Astrocyte of the cerebellum (primary cell): Measurements from ENCODE around the gene MFN2.
A peak's percentile ranks its signal among the peaks of the same experiment; 100 is the strongest.

Experiments
- DNase-seq: peaks from one replicate; pipeline ENCODE4 v3.0.0-alpha.2; 2011; ENCODE audit warnings: low read depth
- H3K4me3 ChIP-seq: 2 replicates; pipeline ENCODE4 v1.5.1; 2011; ENCODE audit warnings: mild to moderate bottlenecking, low read depth, low read length, moderate library complexity
- in situ Hi-C: cut with HindIII; loops from 2 replicates; pipeline ENCODE4 v1.10.0; 2017; ENCODE audit warnings: low sequenced_read_pairs
- TF ChIP-seq, protein P1 (sequence below): IDR thresholded peaks from 2 replicates; pipeline ENCODE4 v1.5.1; 2012; ENCODE audit warnings: low read length, low read depth, moderate library complexity, mild to moderate bottlenecking; ENCODE audit errors: missing control alignments

MFN2 gene

DNA sequence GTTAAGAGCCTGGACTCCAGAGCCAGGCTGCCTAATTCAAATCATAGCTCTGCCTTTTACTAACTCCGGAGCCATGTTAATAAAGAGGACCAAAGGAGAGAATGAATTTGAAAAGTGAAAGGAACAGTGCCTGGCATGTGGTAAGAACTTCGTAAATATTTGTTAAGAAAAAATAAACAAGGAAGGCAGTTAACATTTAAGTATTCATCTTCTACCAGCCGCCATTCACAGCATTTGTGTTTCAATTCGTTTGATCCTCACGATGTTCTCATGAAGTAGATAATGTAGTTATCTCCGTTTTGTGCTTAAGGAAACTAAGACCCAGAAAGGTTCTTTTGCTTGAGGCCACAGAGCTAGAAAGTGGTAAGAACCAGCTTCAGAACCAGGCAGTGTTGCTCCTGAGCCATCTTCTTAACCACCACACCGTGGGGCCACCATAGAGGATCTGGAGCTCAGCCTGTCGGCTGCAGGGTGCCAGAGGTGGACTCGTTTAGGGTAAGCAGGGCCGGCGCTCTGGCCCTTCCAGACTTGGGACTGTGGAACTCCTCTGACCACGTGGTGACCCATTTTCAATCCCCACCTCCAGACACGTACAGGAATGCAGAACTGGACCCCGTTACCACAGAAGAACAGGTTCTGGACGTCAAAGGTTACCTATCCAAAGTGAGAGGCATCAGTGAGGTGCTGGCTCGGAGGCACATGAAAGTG is 11.9 kb downstream of the MFN2 start:
- in situ Hi-C loops: no loop called here
- TF ChIP-seq, protein P1, sequence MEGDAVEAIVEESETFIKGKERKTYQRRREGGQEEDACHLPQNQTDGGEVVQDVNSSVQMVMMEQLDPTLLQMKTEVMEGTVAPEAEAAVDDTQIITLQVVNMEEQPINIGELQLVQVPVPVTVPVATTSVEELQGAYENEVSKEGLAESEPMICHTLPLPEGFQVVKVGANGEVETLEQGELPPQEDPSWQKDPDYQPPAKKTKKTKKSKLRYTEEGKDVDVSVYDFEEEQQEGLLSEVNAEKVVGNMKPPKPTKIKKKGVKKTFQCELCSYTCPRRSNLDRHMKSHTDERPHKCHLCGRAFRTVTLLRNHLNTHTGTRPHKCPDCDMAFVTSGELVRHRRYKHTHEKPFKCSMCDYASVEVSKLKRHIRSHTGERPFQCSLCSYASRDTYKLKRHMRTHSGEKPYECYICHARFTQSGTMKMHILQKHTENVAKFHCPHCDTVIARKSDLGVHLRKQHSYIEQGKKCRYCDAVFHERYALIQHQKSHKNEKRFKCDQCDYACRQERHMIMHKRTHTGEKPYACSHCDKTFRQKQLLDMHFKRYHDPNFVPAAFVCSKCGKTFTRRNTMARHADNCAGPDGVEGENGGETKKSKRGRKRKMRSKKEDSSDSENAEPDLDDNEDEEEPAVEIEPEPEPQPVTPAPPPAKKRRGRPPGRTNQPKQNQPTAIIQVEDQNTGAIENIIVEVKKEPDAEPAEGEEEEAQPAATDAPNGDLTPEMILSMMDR: no peak

GRCh38 chr1:11997081-11997850 is 17.0 kb downstream of the MFN2 start:
- no peak overlapping the region for H3K4me3 ChIP-seq
- in situ Hi-C loops: no loop called here
- no peak for DNase-seq
- TF ChIP-seq, protein P1: no peak

More for the DNA sequence above, 11.9 kb downstream of the MFN2 start:
- H3K4me3 ChIP-seq: no peak overlapping the region
- no peak for DNase-seq

DNA sequence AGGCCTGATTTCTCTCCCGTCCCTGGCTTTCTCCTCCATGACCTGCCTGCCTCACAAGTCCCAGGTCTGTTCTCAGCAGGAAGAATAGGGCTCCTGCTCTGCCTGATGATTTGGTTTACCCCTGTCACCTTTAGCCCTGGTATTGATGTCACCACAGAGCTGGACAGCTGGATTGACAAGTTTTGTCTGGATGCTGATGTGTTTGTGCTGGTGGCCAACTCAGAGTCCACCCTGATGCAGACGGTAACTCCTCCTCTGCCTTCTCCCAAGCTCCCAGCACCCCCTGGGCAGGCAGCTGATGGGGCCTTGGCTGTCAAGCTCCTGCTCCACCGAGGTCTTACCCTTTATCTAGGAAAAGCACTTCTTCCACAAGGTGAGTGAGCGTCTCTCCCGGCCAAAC is 18.4 kb downstream of the MFN2 start:
- in situ Hi-C loops: no loop called here
- DNase-seq: no peak
- TF ChIP-seq, protein P1: no peak
- no peak overlapping the region for H3K4me3 ChIP-seq

GRCh38 chr1:11999236-11999635 is 19.0 kb downstream of the MFN2 start:
- no peak for DNase-seq
- in situ Hi-C loops: no loop called here
- TF ChIP-seq, protein P1: no peak
- H3K4me3 ChIP-seq: no peak overlapping the region

- in situ Hi-C loops: no loop called here
- no peak for DNase-seq
- TF ChIP-seq, protein P1: peak; percentile 62
- H3K4me3 ChIP-seq: no peak overlapping the region
Measured at GRCh38 chr1:12001249-12001917, 21.1 kb downstream of the MFN2 start.

GRCh38 chr1:12001996-12002493 is 21.8 kb downstream of the MFN2 start:
- TF ChIP-seq, protein P1: no peak
- DNase-seq: peak; percentile 13
- H3K4me3 ChIP-seq: no peak overlapping the region
- in situ Hi-C loops: no loop called here
